Esophagus squamous epithelium (tissue), 5 donors: Measurements from ENCODE around the gene NTMT2. TPM values are rescaled to one million over a fixed set of nuclear protein-coding genes. Genes with fewer than 3 reads are reported as not detected.

Experiments used
- DNase-seq: peaks from one replicate; lab custom pipeline; 2025; lab: John Stamatoyannopoulos, UW
- H3K27ac ChIP-seq, 4 donors: fragments of 200-600 bp; sonication (generic); one replicate each; pipeline ENCODE4 v1.5.1; 2016 to 2019; ENCODE audit warnings: mild to moderate bottlenecking in 1 of 4
- H3K27me3 ChIP-seq, 4 donors: fragments of 200-600 bp; sonication (generic); 1 replicate in 3 of 4; 2 replicates in 1 of 4; pipeline versions ENCODE4 v1.5.1 to v1.6.0; 2017 to 2021; ENCODE audit warnings: antibody characterized with exemption in 1 of 4
- H3K36me3 ChIP-seq, 3 donors: fragments of 200-600 bp; sonication (generic); one replicate each; pipeline ENCODE4 v1.5.1; 2016 to 2019
- H3K4me1 ChIP-seq, 3 donors: fragments of 200-600 bp; sonication (generic); one replicate each; pipeline ENCODE4 v1.5.1; 2017 to 2019
- H3K4me3 ChIP-seq, 4 donors: fragments of 200-600 bp; sonication (generic); 1 replicate in 3 of 4; 2 replicates in 1 of 4; pipeline ENCODE4 v1.5.1; 2016 to 2019; ENCODE audit warnings: mild to moderate bottlenecking in 2 of 4, moderate library complexity in 1 of 4
- H3K9me3 ChIP-seq, 3 donors: fragments of 200-600 bp; sonication (generic); one replicate each; pipeline ENCODE4 v1.5.1; 2016 to 2019
- CTCF ChIP-seq, 6 experiments: fragments of 450-650 bp in 4 of 6; fragments of 200-600 bp in 2 of 6; sonication (generic) in 2 of 6; IDR thresholded peaks; one replicate each; pipeline ENCODE4 v1.5.1; 2016 to 2019; ENCODE audit warnings: antibody characterized with exemption in 6 of 6, mild to moderate bottlenecking in 4 of 6, moderate library complexity in 4 of 6
- POLR2A ChIP-seq, 4 donors: fragments of 450-650 bp; IDR thresholded peaks; one replicate each; pipeline ENCODE4 v1.6.1; 2017; ENCODE audit warnings: antibody characterized with exemption in 4 of 4, mild to moderate bottlenecking in 4 of 4, moderate library complexity in 3 of 4
- WGBS, 2 donors: methylation state at CpG; one replicate each; pipeline ENCODE4 v1.1.5; 2018; 5-methylcytosine and 5-hydroxymethylcytosine counted together
- intact Hi-C: fragments of 100-400 bp; cut with DNase I; formaldehyde crosslinking; loops from one replicate; pipeline ENCODE4 v1.15.0; 2022
- total RNA-seq, 4 donors: library from RNA; depleted of rRNA; stranded (reverse); fragments of >200 nt; gene quantifications; one replicate each; pipeline ENCODE4 v1.1.0, GENCODE V29; 2016
- donor health status: DM: yes; HTN: yes; CAD: no.

NTMT2 gene
- total RNA-seq, 4 donors from 2014 or later: not detected

- Histone ChIP-seq H3K27me3 (no peaks in the 10 kb centered on the region), H3K27ac (peak overlapping the region in 1 of 4 donors; percentile 30), H3K4me1 (no peaks in the 10 kb centered on the region), H3K9me3 (no peaks in the 10 kb centered on the region), H3K36me3 (no peaks in the 10 kb centered on the region), H3K4me3 (no peak overlapping the region)
- intact Hi-C loops: no loop called here
- TF ChIP-seq POLR2A (IDR thresholded peaks at IDR 0.05) (no peak), CTCF (IDR thresholded peaks at IDR 0.05) (no peak)
- DNase-seq: no peak
- WGBS, 2 donors: 47 to 67% methylated on average over 4 of the region's 4 CpGs
These were observed 55.0 kb downstream of the NTMT2 start for GRCh38 chr1:170200621-170201397.

- intact Hi-C loops: no loop called here
- no peak for DNase-seq
These were observed 57.9 kb downstream of the NTMT2 start for GRCh38 chr1:170203693-170204092.

GRCh38 chr1:170204121-170204520 lies 58.4 kb downstream of the NTMT2 start:
- no peaks in the 10 kb centered on the region for H3K36me3 ChIP-seq
- H3K27ac ChIP-seq: no peak overlapping the region
- intact Hi-C loops: no loop called here
- peaks cover 0 to 3% (median 0%) of the 10 kb centered on the region in 3 donors for H3K9me3 ChIP-seq
- no peaks in the 10 kb centered on the region for H3K27me3 ChIP-seq
- no peak overlapping the region for H3K4me3 ChIP-seq
- WGBS, 2 donors: 51 to 67% methylated on average over 3 of the region's 3 CpGs
- H3K4me1 ChIP-seq: no peaks in the 10 kb centered on the region
- TF ChIP-seq CTCF (IDR thresholded peaks at IDR 0.05) (no peak), POLR2A (IDR thresholded peaks at IDR 0.05) (no peak)
- DNase-seq: no peak

More at GRCh38 chr1:170203693-170204092, 57.9 kb downstream of the NTMT2 start:
- Histone ChIP-seq H3K27me3 (no peaks in the 10 kb centered on the region), H3K4me3 (no peak overlapping the region), H3K9me3 (peaks cover 0 to 3% (median 0%) of the 10 kb centered on the region in 3 donors), H3K27ac (no peak overlapping the region), H3K36me3 (no peaks in the 10 kb centered on the region), H3K4me1 (no peaks in the 10 kb centered on the region)
- TF ChIP-seq CTCF (IDR thresholded peaks at IDR 0.05) (no peak), POLR2A (IDR thresholded peaks at IDR 0.05) (no peak)

GRCh38 chr1:170205301-170205700 lies 59.5 kb downstream of the NTMT2 start:
- Histone ChIP-seq H3K27ac (no peak overlapping the region), H3K4me1 (no peaks in the 10 kb centered on the region), H3K36me3 (no peaks in the 10 kb centered on the region), H3K9me3 (peaks cover 0 to 3% (median 0%) of the 10 kb centered on the region in 3 donors), H3K27me3 (no peaks in the 10 kb centered on the region), H3K4me3 (no peak overlapping the region)
- TF ChIP-seq POLR2A (IDR thresholded peaks at IDR 0.05): no peak
- TF ChIP-seq CTCF (IDR thresholded peaks at IDR 0.05): no peak
- no peak for DNase-seq
- intact Hi-C loops: no loop called here

- H3K27ac ChIP-seq: no peak overlapping the region
- H3K27me3 ChIP-seq: no peaks in the 10 kb centered on the region
- peaks cover 0 to 5% (median 0%) of the 10 kb centered on the region in 3 donors for H3K4me1 ChIP-seq
- no peaks in the 10 kb centered on the region for H3K36me3 ChIP-seq
- DNase-seq: no peak
- peaks cover 0 to 3% (median 0%) of the 10 kb centered on the region in 3 donors for H3K9me3 ChIP-seq
- intact Hi-C loops: no loop called here
- no peak overlapping the region for H3K4me3 ChIP-seq
- TF ChIP-seq POLR2A (IDR thresholded peaks at IDR 0.05) (no peak), CTCF (IDR thresholded peaks at IDR 0.05) (no peak)
These were observed 63.4 kb downstream of the NTMT2 start for GRCh38 chr1:170209125-170209524.
